ENCODE measurements around the gene FOXP1.

Gene FOXP1

DNA sequence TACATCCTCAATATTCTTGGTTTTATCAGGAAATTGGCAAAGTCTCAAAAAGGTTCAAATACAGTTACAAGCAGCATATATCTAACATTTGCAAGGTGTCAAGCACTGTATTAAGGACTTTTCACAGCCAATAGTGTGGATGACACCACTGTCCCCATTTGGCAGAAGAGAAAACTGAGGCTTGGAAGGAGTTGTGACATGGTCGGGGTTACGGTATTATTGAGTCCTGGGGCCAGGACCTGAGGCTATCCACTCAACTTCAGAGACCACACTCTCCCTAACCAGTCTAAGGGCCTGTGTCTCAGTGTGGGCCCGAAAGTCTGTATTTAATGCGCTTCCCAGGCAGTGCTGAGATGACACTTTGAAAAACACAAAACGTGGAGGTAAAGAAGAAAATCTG is 99.1 kb downstream of the FOXP1 start:
- no peak for DNase-seq (ENCODE audit: low spot score)

DNA sequence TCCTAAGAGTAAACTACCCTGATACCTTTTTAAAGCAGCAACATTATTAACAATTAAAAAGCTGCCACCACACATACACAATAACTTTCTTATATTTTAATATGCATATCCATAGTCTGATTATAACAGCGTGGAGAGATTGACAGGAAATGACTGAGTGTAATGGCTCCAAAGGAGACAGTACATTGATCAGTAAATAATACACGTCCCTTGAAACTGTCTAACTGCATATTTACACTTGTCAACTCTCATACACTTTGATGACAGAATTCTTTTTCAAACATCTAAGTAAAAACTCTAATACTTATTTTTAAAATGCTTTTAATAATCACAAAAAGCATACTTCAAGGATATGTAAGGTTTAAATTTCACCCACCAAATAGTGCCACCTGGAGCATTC is 99.5 kb downstream of the FOXP1 start:
- no peak for DNase-seq (ENCODE audit: low spot score)

DNA sequence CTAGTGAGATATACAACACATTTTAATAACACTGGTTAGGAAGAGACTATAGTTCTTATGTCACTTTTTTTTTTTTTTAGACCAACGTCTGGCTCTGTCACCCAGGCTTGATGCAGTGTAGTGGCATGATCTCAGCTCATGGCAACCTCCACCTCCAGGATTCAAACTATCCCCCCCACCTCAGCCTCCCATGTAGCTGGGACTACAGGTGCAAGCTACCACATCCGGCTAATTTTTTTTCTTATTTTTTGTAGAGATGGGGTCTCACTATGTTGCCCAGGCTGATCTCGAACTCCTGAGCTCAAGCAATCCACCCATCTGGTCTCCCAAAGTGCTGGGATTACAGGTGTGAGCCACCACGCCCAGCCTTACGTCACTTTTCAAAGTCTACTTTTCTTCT is 100.8 kb downstream of the FOXP1 start:
- no peak for DNase-seq (ENCODE audit: low spot score)

DNA sequence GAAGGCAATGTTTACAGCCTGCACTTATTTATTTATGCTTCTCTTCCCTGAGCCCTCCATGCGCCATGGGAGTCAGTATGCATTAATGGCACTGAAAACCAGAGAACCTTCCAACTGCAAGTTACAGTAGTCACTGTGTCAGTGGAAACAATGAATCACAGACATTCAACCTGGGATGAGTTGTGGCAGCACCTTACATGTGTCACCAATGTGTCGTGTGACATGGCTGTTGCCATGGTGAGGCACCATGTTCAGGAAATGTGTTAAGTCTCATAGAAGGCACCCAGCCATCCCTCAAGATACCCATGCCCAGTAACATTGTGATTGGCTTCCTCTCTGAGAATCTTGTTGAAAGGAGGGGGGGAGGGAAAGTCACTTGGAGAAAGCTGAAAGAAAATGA is 105.0 kb downstream of the FOXP1 start:
- no peak for DNase-seq (ENCODE audit: low spot score)

DNA sequence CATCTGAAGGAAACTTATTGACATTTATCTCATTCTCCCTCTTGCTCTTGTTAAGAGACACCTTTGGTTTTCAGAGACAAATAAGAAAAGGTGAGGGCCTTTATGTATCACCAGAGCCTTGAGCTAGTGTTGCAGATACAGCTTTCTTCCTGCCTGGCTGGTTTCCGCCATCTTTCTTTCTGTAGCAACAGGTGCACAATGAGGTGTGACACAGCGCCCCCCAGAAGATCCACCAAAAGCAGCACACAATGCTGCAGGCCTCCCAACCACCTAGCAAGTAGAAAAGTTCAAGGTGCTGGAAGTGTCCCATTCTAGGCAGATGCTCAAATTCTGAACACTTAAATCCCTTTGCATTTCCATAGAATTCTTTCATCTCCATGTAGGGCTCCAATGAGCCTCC is 106.6 kb downstream of the FOXP1 start:
- no peak for DNase-seq (ENCODE audit: low spot score)

DNA sequence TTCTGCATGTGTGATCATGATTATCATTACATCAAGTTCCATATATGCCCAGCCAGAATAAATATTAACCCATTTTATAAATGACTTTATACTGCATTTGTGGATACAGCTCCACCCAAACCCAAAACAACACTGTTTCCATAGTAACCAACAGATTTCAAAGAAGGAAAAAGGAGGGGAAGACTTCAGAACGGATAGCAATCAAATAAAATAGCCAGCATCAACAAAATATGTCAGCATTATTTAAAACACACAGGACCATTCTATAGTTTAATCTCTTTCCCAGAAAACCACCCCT is 114.4 kb downstream of the FOXP1 start:
- no peak for DNase-seq (ENCODE audit: low spot score)

DNA sequence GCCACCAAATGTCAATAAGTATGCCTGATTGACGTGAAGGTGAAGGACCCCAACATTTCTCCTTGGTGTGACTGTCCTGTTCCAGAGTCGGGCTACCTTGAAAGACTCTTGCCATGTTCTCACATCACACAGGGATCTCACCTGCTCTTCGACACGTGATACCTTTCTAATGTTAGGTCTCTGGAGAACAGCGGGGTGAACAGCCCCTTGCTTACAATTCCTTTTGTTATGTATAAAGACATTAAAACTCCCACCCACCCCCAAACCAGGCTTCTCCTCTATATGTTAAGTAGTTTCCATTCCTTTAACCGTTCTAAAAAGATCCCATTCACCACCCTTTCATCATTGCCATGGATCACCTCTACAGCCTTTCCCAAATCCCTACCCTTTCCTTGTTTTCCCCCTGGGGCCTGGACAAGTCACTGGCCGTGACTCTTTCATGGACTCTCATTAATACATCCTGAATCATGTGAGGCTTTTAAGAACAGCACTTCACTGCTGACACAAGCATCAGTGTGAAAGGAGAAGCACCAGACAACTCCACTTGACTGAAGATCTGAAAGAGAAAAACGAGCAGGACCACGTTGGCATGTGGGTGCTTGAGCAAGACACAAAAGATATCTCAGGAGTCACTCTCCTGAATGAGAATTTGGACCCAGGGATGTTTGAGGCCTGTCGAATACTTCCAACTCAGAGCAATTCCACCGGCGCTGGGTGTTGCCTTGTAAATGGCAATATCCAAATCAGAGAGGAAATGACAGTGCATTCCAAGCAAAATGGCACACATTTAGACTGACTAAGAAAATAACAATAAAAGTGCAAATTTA is 115.0 kb downstream of the FOXP1 start:
- no peak for DNase-seq (ENCODE audit: low spot score)

DNA sequence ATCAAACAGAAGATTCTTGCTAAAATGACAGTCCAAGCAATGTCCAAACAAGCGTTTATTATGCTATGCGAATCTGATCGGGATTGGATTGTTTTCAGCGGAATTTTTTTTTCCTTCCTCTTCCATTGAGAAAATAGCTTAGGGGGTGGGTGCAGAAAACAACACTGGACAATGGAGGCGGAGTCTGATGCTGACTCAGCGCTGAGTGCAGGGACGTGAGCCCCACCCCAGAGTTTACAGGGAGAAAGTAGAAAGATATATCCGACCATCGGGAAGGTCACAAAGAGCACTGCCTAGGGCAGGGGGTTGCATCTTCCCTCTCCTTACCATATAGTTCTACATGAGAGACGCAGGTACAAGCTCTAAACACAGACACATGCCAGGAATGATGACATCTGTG is 117.0 kb downstream of the FOXP1 start:
- DNase-seq (ENCODE audit: low spot score) = peak; percentile 49

DNA sequence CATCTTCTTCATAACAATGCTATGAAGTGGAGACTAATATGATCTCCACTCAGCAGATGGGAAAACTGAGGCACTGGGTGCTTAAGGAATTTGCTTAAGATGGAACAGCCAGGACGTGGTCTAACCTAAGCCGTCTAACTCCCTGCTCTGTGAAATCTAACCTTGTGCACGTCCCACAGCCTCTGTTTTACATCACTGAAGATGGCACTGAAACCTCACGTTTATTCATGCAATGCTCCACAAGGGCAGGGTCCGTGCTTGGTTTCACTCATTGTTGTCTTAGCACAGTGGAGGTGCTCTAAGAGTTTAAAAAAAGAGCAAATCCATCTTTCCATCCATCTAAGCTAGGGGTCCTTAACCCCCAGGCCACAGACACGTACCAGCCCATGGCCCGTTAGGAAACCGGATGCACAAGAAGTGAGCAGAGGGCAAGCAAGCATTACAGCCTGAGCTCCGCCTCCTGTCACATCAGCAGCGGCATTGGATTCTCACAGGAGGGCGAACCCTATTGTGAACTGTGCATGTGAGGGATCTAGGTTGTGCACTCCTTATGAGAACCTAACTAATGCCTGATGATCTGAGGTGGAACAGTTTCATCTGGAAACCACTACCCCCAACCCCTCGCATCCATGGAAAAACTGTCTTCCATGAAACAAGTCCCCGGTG is 118.0 kb downstream of the FOXP1 start:
- DNase-seq (ENCODE audit: low spot score) = no peak

DNA sequence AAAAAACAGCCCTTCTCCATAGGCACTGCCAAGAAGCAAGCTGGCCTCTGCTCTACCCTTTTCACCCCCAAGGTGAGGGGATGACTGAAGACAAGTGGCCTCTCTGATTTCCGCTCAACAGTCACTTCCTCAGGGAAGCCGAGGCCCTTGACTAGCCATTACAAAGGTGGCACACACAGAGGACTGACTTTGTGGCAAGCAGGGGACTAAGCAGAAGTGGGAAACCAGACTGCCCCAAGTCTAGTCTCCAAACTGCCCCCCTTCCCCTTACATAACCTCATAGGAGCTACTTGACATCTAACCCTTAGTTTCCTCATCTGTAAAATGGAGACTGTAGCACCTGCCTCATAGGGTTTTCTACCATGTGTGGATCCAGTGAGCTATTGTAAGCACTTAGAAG is 118.9 kb downstream of the FOXP1 start:
- DNase-seq (ENCODE audit: low spot score) = no peak

DNA sequence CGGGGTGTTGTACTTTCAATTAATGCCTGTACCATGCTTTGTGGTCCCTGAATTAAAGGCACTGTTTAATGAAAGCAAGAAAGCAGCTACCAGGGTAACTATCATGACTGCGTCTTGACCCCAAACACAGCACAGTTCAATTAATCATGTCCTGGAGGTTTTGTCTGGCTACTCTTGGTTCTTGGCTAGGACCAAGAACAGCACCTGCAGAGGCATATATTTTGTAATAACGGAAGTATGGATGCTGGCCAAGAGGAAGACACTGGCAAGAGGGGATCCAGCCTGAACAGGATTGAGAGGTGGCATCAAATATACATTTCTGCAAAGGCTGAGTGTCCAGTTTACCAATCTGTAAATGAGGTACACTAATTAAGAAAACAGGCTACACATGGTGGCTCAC is 119.9 kb downstream of the FOXP1 start:
- DNase-seq (ENCODE audit: low spot score) = no peak

DNA sequence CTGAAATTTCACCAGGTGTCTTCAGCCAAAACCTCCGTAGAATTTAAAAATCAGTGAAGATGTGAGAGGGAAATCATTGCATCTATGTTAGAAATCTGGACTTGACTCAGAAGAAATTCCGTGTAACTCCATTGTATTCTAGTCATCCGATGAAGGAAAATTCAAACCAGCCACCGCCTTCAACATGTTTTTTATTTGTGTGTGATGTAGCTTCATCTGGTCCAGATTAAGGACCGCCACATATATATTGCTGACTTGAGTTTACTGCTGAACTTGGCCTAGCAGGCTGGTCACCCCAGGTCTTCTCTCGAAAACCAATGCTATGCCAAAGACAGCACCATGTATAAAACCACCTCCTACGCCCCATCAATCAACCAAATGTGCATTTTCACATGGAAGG is 120.9 kb downstream of the FOXP1 start:
- DNase-seq (ENCODE audit: low spot score) = no peak

DNA sequence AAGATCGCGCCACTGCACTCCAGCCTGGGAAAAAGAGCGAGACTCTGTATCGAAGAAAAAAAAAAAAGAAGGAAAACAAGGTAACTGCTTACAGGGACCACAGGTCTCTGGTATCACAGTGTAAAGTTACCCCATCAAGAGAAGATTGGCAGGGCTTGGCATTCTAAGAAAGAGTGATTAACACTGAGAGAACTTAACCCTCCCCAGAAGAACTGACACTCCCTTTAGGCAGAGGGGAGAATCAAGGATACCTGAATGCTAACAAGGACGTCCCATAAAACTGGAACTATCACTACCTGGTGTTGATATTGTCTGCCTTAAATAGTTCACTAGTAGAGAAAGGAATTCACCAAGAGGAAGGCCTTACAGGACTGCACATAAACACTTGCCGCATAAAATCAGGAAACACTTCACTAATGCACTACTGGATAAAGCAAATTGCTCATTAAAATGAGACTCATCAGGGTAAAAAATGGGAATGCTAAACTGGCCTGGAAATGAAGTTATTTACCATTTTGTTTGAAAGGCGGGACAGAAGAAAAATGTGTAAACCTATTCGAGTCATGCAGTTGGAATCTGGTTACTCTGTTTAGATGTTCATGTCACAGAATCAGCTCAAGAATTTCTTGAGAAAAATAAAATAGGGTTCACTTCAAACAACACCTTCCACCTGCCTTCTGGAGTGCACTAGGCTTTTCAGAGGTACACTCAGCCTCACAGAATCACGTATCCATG is 121.6 kb downstream of the FOXP1 start:
- peak; percentile 46 for DNase-seq (ENCODE audit: low spot score)

DNA sequence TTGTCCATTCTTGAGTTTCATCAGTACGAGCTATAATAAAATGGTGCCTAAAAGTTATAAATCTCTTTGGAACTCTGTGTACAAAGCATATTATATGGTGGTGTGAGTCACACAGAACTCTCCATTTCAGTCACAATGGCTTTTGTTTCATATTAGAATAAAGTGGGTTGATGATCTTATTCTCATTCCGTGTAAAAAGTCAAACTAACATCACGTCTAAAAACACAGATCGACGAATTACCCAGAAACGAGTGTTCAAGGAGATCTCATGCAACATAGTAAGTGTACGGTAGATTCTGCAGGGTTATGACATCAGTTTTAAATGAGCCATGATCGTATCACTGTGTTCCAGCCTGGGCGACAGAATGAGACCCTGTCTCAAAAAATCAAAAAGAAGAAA is 122.4 kb downstream of the FOXP1 start:
- peak; percentile 18 for DNase-seq (ENCODE audit: low spot score)

DNA sequence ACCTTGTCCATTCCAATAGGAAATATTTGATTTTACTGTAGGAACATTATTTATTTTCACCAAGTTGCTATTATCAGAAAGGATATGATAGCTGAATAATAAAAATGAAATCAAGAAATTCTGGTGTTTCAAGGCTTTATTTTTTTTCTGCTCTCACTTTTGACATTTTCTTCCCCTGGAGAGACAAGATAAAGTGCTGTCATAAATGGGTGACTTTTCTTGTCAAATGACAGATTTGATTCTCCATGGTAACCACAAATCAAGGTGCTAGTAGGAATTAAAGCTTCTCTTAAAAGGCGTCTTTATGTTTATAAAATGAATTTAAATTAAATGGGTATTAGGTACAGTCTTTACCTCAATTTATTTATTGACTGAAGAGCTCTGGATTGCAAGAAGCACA is 124.6 kb downstream of the FOXP1 start:
- no peak for DNase-seq (ENCODE audit: low spot score)

DNA sequence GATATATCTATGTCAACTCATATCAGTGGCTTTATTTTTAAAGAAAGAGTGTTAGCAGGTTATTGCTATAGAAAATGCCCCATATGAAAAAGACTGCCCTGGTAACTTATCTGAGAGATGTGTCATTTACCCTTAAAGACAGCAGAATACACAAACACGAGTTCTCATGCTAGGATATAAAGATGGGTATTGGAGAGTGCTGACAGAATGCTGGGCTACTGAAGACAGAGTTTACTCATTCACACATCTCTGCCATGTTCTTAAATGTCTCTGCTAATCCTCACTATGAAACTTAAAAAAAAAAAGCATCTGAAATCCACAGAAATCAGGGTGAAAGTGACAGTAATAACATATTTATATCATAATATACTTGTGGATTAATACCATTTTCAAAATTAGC is 126.7 kb downstream of the FOXP1 start:
- DNase-seq (ENCODE audit: low spot score) = no peak

DNA sequence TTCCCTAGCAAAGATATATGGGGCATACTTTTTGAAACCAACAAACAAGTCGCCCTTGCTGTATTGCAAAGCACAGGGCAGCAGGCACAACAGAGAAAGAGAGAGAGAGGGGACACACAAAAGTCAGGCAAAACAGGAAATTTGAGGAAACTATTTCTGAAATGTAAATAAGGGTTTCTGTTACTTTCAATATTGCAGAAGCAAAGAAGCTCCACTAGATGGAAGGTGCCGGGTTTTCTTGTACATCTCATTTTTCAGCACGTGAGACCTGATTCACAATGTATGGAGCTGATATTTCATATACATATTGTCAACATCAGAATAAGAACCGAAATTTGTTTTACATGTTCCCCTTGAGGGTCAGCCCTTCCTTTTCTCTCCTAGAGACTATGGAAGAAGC is 127.4 kb downstream of the FOXP1 start:
- no peak for DNase-seq (ENCODE audit: low spot score)

DNA sequence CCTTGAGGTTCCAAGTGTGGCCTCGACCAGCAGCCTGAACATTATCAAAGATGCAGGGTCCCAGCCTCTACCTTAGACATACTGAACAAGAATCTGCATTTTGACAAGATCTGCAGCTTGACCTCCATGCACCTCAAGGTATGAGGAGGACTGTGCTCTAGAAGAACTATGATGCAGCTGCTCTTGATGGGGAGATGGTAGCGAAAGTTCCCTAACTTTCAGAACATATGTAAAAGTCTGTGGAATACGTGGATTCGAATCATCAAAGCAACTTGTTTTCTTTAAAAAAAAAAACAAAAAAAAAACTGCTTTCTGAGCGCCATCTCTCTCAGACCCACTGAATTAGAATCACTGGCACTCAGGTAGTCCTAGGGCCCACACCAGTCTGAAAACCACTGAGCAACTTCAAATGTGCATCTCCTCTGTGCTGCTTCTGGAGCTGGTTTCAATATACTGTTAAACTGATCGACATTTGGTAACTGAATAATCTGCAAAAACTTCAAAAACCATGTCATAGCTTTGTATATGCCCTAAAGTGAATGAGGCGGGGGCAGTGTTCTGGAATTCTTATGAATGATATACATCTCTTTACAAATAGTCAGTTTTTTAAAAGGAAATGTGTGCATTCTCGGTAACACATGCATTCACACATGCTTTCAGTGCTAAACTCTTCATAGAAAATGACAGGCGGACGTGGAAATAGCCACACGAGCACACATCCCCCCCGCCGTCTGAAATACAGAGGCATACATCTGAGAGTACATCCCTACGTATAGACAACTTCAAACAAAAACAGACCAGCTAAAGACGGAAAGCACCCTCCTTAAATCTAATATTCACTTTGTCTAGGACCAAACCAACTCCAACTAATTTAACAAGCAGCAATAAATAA is 128.8 kb downstream of the FOXP1 start:
- no peak for DNase-seq (ENCODE audit: low spot score)

DNA sequence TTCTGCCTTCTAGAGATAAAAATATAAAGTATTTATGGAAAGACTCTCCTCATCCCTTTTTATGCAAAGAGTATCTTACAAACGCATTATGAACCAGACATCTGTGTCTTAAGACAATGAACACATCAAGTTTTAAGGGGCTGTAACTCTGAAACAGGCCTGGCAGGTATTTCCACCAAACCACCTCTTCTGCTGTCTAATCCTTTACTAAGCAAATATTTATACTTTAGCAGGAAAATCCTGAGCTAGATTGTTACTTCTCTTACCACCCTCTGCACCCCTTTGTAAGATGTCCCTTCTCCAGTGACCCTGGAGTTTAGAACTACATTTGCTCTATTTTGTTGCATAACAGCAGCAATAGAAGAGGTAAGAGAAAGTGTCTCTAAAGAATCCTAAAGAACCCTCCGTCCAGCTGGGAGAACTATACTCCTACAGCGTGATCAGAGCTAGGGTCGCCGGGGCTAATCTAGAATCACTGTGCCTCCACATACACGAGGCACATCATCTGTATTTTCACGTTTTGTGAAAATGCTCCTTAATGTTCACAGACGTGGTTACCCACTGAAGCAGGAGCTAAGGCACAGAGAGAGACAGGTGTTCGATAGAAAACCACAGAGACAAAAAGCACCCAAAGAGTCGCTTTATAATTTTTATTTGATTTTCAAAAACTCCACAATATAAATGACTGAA is 129.6 kb downstream of the FOXP1 start:
- DNase-seq (ENCODE audit: low spot score) = no peak

DNA sequence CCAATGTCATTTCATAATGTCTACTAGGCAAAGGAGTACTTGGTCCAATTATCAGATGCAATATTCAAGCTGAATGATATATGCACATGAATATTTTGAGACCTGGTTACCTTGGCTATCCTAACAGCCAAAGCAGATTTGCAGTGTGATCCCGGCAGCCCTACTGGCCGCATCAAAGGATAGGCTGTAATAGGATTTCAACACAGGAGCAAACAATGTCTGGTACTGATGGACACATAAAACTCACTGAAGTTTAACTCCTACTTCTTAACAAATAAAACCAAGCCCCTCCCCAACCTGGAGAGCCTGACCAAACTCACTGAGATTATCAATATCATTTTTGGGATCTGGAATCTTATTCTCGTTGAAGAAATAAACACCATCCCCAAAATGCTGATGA is 130.2 kb downstream of the FOXP1 start:
- DNase-seq (ENCODE audit: low spot score) = no peak

DNA sequence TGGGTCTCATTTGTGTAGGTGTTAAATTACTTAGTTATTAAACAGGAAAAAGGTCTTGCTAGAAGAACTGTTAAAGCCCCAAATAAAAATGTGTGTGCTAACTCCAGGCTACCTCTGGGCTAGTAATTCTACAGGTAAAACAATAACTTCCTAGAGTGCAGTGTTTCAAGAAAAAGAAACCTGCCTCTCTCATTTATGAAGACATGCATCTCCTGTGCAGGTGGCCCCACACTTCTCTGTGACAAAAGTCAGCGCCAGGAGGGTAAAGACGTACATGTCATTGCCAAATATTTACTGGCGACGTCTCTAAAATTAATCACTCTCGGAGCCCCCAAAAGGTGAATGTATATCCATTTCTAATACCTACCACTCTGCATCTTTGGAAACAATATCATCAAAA is 131.7 kb downstream of the FOXP1 start:
- no peak for DNase-seq (ENCODE audit: low spot score)

DNA sequence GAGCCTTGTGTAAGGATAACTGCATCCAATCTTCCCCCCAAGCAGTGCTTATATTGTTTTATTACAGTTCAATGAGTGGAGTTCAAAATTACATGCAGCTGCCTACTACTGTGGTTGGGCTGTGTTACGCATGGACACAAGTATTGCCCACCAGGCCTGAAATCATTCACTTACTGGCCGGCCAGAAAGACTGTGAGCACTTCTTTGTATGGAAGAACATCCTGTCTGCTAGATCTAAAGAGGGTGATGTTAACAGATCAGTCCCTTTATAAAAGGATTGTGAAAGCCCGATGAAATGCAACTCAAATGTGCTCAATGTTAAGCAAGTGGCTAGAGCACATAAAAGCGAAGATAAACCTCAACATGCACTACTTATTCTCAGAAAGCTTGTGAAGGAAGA is 132.5 kb downstream of the FOXP1 start:
- no peak for DNase-seq (ENCODE audit: low spot score)

Measured in LoVo (cell line).